HG02870 (cell line): ENCODE measurements around the gene MMAB.

Source experiments
- ATAC-seq: cut with Tn5 transposase; IDR thresholded peaks from one replicate; pipeline ENCODE4 v1.9.1; 2021; ENCODE audit warnings: mild to moderate bottlenecking, moderate library complexity; ENCODE audit not compliant: unreplicated experiment

Gene MMAB

GRCh38 chr12:109560867-109561710 lies 12.2 kb downstream of the MMAB start:
- ATAC-seq: no peak

- no peak for ATAC-seq
These were observed 13.7 kb downstream of the MMAB start for GRCh38 chr12:109559601-109560000.

GRCh38 chr12:109559200-109559505 lies 14.2 kb downstream of the MMAB start:
- no peak for ATAC-seq

GRCh38 chr12:109558374-109559199 lies 14.7 kb downstream of the MMAB start:
- ATAC-seq: no peak

DNA sequence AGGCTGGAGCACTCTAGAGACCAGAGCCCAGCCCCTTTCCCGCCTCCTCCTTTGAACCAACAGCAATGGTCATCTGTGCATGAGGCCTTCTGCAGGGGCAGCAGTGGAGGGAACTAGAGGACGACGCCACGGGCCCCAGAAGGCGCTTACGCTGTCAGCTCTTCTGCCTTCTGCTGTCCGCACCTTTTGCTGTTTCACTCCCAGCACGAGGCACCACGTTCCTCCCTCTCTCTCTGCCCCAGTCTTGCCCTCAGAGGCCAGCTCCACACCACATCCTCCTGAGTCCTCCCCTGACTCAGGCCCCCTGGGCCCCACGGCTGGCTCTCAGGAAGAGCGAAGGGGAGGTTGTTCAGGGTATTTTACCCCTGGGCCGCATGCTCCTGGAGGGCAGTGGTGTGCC lies 15.5 kb downstream of the MMAB start:
- ATAC-seq: no peak

- ATAC-seq: no peak
These were observed 16.1 kb downstream of the MMAB start for GRCh38 chr12:109557200-109557599.

DNA sequence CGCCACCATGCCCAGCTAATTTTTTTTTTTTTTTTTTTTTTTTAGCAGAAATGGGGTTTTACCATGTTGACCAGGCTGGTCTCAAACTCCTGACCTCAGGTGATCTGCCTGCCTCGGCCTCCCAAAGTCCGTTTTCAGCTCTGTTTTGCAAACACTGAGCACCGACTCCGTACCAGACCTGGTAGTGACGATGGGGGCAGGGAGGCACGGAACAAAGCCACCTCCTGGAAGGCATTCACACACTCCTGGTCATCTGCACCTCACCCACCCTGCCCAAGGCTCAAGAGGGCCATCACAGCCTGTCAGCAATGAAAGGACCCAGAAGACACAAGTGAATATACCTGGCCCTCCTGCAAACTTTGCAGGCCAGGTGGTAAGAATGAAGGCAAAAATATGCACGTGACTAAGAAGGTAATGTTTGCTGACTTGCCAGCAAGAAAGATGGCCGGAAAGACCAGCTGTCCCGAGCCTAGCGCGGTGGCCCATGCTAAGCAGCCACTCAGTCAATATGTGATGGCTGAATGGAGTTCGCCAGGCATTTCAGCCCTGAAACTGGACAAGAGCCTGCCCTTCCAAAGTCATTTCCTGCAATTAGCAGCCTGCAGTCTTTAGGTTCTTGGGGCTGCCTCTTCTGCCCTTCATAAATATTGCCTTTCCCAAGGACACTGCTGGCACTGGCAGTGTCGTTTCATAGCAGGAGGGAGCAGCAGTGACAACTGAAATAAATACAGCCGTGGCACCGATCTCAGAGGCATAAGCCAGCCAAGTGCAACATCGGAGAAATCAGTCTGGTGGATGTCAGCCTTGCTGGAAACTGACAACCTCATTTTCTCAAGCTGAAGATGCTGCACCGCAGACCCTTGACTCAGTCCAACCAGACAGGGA lies 17.6 kb downstream of the MMAB start:
- ATAC-seq: no peak

- ATAC-seq: no peak
These were observed 18.5 kb downstream of the MMAB start for GRCh38 chr12:109554761-109555160.

DNA sequence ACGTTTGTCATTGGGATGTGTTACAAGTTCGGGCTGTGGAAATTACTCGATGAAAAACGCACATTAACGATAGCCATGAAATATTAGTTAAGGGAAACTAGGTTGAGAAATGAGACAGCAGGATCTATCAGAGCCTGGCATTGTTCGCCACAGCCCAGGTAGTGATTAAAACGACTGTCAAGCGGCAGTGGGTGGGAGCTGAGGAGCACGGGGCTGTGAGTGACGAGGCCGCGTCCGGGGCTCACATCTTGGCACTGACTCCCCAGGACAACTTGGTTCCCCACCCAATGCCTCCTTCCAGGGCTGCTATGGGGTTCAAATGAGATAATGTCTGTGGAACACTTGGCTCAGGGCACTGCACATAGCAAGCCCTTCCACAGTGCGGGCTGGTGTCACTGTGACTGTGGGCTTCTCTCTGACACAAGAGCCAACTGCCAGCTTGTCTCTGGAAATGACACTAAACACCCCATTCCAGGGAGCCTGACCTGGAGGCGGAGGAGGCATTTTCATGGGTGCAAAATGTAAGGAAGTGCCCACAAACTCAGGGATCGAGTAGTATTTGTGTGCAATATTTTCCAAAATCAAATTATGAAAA lies 19.3 kb downstream of the MMAB start:
- ATAC-seq: no peak

DNA sequence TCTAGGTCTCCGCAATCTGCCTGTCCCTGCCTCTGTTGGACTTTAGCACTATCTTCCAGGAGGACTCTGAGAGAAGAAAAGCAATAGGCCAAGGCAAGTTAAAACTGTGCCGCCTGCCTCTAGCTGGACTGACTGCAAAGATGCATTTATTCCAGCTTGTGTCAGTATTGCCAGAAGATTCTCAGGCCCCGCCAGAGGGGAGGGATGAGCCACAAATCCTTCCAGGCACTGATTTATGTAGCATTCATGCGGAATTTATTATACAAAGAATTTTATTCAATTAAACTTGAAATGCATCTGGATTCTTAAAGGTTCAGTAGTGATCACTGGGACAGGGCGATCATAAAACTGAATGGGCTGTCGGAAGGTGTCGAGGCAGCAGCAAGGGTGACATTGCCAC lies 19.8 kb downstream of the MMAB start:
- no peak for ATAC-seq

DNA sequence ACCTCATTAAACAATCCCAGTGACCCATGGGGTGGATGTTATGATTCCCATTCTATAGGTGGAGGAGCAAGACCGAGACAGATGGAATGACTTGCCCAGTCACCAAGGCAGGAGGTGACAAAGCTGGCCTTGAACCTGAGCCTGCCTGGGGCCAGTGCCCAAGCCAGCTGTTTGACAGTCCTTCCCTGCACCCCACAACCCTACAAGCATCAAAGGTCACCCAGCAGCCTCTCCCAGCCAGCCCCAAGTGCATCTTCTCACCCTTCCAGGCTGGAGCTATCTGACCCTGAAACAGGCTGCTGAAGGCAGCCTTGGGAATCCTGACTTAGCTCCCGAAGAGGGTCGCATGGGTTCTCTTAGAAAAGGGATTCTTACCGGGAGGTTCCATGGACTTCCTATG lies 20.3 kb downstream of the MMAB start:
- ATAC-seq: no peak

GRCh38 chr12:109551108-109551507 lies 22.2 kb downstream of the MMAB start:
- ATAC-seq: no peak

GRCh38 chr12:109550281-109550680 lies 23.0 kb downstream of the MMAB start:
- ATAC-seq: no peak

DNA sequence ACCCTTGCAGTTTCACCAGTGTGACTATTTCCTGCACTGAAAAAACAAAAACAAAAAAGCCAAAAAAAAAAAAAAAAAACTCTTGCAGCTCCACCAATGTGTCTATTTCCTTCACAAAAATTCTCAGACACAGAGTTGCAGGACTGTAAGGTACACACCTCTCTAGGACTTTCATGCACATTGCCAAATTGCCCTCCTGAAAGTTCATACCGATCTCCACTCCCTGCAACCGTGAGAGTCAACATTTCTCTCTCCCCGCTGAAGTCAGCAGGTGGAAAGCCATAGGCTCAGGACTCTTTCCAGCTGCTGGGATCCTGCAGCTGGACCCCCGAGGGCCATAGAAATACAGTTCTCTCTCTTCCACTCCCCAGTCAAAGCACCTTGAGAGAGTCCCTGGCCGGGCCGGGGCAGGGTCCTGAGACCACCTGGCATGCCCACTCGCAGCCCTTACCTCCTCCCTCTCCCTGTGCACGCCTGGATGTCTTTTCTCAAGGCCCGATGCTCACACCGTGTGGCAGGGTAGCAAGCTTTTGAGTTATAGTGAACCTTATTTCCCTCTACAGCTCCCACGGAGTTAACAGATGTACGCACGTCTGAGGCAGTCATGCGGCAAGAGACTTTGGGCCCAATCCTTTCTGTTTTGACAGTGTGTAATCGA lies 23.6 kb downstream of the MMAB start:
- ATAC-seq: no peak

- no peak for ATAC-seq
These were observed 25.0 kb downstream of the MMAB start for GRCh38 chr12:109548258-109548657.

GRCh38 chr12:109547286-109547685 lies 26.0 kb downstream of the MMAB start:
- no peak for ATAC-seq

- ATAC-seq: no peak
These were observed 27.5 kb downstream of the MMAB start for GRCh38 chr12:109545826-109546225.

DNA sequence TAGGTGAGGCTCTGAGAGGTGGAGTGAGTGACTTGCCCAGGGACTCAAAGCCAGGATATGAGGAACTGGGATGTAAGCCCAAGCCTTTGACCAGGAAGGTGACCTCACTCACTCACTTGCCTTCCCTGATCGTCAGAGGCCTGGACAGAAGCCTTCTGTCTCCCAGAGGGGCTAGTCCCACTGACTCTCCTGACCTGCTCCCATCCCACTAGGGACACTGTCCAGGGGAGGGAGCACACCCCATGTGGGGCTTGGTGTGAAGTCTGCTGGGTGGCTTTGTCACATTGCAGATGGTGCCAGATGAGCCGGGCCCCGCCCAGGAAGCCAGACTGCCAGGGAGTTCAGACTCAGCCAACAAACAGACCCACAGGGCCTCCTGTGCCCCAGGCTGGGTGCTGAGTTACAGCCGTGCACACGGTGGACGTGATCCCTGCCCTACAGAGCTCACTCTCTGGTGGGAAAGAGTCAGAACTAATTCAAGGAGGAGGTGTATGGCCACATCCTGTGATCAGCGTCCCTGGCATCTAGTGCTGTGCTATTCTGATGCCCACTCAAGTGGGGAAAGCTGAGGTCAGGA lies 28.3 kb downstream of the MMAB start:
- ATAC-seq: no peak

DNA sequence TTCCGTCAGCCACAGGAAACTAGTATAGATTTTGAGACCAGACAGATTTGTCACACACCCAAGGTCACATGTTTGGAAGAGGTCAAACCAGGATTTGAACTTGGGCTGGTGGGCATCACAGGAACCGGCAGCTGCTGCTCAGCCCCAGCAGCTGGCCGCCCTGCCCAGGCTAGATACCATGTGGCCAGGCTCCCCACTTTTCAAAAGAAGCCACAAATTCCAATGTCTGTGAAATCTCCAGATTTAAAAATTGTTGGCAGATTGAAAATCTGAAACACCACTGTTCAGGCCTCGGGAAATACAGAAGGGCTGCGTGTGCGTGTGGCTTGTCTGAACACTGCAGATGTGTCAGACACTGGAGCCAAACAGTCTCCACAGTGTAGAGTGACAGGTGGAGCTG lies 30.4 kb downstream of the MMAB start:
- no peak for ATAC-seq

- no peak for ATAC-seq
These were observed 31.3 kb downstream of the MMAB start for GRCh38 chr12:109542014-109542413.
